Hematopoietic multipotent progenitor cell treated with erythropoietin and hydrocortisone succinate and interleukin-3 and kit ligand, for 17 days (in vitro differentiated cells): Measurements from ENCODE around the gene CCDC82.

Source experiments
- DNase-seq: peaks from one replicate; pipeline ENCODE4 v3.0.0-alpha.2; 2015; ENCODE audit warnings: low spot score

CCDC82 gene

DNA sequence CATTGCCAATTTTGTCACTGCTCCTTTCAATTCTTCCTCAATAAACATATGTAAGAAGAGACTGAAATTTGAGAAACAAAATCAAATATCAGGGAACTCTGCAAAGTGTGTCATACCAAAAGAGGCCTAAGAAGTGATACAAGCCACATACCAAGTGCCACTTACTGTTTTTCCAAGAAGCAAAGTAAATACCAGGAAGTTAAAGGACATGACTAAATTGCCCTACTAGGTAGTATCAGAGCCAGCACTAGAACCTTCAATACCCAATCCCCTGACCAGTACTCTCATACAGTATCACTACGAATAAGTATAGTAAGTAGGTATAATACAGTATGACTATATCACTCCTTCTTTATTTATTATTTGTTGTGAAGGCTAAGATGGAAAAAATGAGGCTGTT is 60.3 kb downstream of the CCDC82 start:
- no peak for DNase-seq

DNA sequence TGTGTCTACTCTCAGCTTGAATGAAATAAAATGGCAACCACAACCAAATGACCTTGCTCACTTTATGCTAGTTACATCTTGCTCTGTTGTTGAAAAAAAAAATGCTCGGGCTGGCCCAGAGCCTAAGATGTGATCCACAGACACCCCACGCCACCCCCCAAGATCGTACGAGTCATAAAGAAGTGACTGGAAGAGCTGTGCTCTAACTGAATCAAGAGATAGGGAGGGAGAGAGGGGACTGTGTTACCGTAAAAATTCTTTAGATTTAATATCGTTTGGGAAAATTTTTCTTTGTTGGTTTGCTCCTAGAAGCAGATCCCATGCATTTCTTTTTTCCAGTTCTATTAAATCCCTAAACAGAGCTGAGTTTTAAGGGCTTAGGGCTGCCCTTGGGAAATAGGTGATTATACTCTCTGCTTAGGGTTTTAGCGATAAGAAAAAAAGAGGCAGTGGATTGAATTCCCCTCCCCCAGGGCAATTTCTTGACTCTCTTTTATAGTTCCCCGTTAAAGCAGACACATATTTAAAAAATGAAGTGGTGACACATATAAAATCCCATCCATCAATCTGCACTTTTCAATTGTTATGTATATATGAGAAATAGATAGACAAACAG is 61.2 kb downstream of the CCDC82 start:
- DNase-seq, result no peak

DNA sequence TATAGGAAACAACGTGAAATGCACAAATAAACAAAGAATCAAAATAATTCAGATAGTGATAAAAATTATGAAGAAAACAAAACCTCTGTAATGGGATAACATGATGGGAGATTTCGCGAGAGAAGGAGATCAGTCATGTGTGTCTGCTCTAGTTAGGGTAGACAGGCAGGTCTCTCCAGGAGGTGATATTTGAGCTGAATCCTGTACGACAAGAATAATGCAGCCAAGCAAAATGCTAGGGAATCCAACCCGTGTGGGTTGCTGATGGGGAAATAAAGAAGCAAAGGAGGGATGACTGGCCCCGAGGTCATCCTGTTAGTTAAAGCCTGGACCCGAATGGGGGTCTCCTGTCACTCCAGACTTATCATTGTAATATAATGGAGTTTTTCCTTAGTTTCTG is 62.8 kb downstream of the CCDC82 start:
- DNase-seq, result no peak

DNA sequence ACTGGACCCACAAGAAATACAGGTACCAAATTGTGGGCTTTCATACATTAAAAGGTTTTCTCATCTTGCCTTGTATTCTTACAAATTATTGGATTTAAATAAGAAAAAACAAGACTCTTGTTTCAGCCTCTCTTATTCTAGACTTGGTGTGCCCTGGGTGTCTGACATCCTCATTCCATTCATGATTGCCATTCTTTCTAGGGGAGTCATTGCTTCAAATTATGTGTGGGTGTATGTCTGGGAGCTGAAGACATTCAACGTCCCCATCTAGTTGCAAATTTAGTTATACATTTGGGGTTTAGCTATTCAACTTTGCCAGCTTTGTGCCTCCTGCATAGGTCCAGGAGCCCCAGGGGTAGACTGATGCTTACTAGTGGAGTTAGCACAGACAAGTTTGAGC is 64.8 kb downstream of the CCDC82 start:
- DNase-seq, result no peak

DNA sequence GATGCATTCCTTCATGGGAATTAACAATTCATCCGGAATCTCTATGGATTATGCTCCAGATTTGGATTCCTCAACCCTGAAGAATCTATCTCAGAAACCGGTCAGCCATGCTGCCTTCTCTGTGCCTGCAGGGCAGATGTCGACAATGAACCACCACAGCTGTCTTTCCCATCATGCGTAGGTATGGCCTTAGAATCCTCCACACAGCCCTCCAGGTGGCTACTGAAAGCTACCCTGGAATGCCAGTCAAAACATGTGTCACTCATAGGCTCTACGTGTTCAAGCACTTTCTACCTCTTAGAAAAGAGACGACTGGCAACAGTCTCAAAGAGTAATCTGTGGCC is 66.1 kb downstream of the CCDC82 start:
- no peak for DNase-seq

DNA sequence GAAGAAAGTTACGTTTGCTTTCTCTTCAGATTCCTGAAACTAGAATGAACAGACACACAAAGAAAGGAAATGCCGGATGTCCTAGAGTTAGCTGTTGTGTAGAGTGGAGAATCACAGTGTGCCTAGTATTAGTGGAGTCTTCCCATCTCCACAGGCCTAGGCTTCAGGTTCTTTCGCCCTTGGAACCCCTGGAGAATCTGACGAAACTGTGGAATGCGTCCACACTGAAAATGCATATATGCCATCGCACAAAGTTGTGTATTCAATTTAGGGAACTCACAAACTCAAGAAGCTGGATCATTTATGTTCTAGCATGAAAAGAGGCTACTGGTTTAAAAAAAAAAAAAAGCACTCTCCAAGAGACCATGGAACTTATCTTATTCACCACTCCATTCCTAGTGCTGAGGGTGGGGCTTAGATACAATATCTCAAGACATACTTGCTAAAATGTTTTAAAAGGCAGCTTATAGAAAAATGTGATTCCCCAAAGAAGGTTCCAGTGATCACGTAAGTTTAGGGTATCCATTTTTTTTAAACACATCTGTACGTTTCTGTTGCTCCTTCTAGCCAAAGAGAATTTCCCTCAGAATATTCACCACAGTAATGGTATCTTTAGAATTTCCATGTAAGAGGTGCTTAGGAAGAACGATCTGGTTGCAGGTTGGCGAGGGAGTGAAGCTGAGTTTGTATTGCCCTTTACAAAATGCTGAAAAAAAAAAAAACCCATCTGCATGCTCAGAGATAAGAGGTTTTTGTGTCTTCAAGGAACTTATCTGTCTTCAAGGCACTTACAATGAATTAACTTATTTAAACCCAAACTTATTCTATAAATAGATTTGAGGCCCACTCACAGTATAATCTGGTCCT is 66.7 kb downstream of the CCDC82 start:
- DNase-seq, result no peak

DNA sequence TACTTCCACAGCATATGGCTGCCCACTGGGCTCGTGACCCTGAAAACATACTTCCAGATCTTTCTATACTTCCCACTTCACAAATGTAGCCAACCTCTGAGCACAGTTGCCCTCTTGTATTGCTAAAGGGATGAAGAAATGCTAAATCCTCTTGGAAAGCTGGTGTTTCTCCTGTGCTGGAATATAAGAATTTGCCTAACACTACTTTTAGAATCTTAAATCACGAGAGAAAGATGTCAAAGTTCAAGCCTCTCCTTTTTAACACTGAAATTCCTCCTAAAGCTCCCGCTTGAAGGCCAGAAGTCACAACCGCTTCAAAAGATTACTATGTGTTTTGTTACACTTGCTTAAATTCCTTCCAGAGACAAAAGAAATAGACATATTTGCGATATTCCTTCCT is 68.6 kb downstream of the CCDC82 start:
- DNase-seq, result no peak

DNA sequence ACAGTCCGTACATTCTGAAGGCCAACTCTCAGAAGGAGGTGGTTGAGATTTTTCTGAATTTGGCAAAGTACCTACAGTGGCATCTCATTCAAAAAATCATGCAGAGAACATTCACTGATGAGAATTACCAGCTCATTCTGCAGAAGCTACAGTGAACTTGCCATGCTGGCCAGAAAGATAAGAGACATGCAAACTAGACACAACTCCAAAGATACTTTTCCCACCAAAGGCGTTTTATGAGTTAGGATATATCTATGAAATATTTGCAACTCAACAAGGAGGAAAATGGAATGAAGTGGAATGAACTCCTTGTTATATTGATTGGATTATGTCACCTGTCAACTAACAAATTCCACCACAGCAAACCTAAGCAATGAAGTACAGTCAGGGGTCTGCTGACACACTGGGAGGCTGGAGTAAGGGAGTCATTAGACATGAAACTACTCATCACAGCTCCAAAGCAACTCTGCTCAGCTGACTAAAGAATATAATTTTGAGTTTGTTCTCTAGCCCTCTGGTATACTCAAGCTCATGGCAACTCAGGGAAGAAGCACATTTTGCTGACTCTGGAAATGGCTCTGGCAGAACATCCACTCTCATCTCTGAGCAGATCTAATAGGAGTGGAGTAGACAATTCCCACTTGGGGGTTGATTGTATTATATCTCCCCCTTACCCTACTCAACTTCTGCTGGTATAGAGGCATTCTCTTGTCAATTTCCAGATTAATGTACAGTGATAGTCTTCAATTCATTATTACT is 69.6 kb downstream of the CCDC82 start:
- no peak for DNase-seq

DNA sequence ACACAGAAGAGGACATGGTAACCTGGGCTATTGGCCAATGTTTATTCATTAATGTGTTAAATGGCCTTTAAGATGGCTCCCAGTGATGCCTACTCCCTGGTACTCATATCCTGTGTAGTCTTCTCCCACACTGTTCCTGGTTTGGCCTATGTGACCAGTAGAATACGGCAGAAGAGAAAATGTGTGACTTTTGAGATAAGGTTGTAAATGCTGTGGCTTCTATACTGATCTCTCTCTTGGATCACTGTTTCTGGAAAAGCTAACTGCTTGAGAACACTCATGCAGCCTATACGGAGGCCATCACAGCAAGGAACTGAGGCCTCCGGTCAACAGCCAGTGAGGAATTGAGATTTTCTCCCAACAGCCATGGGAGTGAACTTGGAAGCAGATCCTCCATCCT is 70.9 kb downstream of the CCDC82 start:
- no peak for DNase-seq

DNA sequence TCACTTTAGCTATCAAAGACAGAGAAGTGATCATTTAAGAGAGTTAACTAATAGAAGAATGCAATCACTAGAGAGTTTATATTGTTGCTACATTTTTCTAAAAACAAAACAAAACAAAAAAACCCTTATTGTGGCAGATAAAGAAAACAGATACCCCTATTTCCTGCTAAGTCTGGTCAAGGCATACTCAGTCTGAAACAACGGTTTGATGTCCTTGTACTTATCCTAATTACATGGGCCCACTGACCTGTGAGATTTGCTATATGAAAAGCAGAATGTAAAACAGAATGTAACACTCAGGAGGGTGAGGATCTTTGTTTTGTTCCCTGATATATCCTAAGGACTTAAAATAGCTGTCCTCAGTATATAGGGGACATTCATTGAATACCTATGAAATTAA is 71.3 kb downstream of the CCDC82 start:
- DNase-seq, result no peak

DNA sequence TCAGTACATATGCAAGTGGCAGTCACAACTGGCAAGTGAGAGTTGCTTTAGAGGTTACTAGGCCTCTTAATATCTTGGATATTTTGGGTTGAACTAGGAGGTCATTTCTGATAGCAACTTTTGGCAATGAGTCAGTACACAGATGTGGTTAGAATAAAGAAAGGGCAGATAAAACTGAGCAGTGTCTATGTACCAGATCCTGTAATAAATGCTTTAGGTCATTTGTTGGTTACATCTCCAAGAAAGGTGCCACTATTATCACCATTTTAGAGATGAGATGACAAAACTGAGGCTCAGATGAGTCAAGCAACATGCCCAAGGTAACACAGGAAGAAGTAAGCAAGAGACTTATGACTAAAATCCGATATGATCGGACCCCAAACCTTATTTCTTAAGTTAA is 71.7 kb downstream of the CCDC82 start:
- no peak for DNase-seq

DNA sequence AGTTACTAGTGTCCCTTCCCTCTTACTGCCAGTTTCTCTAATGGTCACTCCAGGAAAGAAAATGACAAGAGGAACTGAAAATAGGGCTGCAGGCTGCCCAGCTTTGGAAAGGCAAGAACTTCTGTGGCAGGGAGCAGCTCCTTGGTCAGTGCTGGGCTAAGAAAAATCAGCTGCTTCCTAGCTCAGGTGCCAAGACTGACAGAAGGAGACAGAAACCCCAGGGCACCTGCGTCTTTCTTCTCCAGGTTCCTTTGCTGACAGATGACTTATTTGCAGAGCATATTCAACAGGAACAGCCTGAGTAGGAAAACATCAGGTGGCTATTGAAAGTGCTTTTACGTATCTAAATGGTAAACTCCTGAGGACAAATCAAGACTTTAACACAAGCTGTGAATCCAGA is 72.1 kb downstream of the CCDC82 start:
- no peak for DNase-seq

DNA sequence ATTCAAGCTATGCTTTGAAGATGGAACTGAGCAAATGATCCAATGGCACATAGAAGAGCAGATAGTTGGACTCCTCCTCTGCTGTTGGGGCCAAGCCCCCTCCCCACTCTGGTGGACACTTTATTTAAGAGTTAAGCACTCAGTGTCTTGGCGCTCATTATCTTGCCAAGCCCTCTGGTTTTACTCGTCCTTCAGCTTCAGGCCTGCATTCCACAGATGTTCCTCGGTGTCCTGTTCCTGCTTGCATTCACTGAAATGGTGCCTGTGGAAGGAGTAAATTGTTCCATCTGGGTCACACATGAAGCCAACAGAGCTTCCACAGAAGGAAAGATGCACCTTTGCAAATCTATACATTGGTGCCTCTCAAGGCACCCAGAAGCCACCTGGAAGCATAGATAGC is 72.8 kb downstream of the CCDC82 start:
- DNase-seq, result no peak

DNA sequence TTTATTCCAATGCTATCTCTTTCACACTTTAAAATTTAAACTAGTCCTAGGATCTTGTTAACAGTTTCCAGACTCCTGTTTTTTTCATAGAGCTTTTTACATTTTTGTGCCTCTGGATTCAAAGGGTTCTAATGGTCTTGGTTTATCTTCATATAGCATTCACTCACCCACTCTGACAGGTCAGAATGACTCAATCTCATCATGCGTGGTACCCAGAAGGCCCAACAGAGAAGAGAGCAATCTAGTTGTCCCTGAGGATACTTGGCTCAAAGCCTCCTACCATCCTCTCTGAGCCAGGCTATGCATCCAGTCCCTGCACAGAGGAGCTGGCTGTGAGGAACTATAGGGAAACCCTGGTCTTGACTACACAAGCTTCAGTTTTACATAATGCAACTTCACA is 74.2 kb downstream of the CCDC82 start:
- DNase-seq, result no peak

DNA sequence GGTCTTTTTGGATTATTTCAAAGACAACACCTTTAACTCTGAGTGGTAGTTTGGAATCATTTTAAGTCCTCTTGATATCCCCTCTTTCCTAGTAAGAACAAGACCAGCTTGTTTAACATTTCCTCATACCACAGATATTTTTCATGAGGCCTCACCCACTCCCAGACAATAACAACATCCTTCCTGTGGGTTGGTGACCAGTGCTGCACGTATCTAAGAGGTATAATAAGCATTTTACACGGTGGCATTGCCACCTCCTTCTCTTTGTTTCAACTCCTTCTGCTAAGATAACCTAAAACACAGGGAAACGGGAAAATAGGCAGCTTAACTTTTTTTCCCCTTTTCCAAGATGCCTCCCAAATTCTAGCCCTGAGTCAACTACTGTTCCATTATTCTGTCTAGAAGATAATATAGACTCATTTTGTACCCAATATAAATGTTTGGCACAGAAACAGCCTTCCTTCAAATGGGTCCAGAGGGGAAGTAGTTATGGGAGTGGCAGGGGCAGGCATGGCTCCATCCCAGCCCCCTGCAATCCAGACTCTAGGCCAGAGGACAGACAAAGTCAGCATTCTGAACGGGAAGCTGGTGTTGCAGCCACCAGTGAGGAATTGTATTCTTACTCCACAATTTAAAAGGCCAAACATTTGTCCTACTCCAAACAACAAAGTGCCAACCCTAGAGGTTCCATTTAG is 75.2 kb downstream of the CCDC82 start:
- no peak for DNase-seq

DNA sequence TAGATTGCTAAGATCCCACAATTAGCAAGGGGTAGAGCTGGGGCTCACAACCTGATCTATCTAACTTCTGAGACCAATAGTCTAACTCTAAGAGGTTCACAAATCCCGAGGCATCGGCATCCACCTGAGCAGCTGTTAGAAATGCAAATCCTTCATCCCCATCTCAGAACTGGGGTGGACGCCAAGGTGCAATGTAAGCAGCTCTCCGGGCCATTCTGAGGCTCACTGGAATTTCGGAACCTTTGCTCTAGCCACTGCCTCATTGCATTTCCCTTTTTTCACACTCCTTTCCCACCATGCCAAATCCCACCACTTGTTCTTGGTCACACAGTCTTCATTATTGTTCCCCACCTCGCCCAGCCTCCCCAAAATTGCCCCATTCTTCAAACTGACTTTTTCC is 76.5 kb downstream of the CCDC82 start:
- DNase-seq, result no peak

DNA sequence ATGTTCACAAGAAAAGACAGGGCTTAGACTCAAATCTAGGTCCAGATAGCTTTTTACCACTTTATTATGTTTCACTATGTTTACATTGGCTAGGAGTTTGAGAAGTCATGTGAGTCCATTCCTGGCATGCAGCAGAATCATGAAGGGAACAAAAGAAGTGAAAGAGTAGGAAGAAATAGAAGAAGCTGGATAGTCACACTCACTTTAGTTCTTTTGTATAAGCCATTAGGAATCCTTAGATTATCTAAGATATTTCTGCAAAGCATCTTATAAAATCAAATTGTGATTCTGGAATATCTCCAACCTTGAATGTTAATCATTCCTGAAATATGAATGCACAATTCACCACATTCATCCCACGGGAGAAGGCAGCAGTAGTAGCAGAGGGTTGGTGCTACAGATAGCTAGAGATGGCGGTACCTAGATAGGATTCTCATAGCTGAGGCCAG is 78.6 kb downstream of the CCDC82 start:
- no peak for DNase-seq

DNA sequence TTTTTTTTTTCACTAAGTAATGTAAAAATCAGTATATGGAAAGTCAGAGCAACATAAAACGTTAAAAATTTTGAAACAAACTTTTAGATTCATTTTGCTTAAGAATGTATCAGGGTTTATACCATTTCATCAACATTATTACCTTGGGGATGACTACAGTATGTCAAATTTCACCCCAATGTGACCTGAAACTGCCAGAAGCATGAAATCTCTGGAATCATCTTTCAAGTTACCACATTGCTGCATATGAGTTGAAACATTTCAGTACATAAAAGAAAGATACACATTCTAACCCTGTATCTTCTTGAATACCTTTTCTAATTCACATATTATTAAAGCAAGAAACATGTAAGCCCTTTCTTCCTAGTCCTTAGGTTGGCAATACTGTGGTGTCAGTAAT is 79.5 kb downstream of the CCDC82 start:
- DNase-seq, result no peak

DNA sequence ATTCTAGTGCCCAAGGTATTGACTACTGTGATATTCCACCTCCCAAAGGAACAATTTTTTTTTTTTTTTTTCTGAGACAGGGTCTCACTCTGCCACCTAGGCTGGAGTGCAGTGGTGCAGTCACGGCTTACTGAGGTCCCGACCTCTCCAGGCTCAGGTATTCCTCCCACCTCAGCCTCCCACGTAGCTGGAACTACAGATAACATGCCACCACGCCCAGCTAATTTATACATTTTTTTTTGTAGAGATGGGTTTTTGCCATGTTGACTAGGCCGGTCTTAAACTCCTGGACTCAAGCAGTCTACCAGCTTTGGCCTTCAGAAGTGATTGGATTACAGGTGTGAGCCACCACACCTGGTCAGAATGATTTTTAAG is 80.1 kb downstream of the CCDC82 start:
- DNase-seq, result no peak

DNA sequence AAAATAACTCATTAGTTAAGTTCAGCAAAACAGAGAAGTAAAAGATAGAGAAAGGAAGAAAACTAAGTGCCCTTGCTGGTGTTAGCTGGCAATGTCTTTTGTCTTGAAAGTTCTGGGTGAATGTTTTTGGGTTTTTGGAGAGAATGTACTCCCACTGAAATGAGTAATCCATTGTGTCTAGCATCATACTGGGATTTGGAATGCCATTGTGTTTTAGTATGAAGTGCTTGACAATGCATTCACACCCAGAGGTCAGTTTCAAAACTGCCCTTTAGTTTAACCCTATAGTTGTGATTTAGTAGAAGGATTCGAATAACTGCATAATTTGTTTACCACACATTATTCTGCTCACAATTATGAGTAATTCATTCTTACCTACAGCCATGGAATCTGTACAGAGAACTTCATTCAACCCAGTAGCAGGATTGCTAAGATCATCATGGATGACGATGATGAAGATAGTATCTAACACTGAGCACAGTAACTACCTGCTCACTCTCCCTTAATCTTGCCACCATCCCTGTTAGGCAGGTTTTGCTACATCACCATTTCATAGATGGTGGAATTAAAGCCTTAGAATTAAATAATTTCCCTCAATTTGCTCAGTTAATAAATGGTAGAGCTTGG is 80.6 kb downstream of the CCDC82 start:
- DNase-seq, result no peak

DNA sequence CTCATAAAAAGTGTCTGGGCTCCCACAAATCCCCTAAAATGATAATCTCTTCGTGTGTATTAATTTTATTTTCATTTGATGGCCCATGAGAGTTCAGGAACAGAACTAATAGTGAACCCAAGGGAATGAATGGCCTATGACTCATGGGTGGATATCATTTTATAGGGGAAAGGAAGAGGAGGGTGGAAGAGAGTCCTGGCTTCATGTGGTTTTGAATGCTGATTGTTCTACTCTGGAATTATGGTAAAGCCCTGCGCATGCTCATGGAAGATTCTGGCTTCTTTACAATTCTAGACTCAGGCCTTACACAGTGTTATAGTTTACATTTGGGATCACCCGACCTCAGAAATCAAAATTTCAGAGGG is 82.0 kb downstream of the CCDC82 start:
- DNase-seq, result no peak
